ENCODE data around the gene IGFALS. TPM values are rescaled to one million over a fixed set of nuclear protein-coding genes. Genes with fewer than 3 reads are reported as not detected.

The IGFALS gene
- total RNA-seq: 1 to 10 TPM in 1 of 3 donors, under 1 TPM in 2; 0.47 to 1.1 (median 0.70) TPM
- 0.16 TPM for total RNA-seq (2013)

DNA sequence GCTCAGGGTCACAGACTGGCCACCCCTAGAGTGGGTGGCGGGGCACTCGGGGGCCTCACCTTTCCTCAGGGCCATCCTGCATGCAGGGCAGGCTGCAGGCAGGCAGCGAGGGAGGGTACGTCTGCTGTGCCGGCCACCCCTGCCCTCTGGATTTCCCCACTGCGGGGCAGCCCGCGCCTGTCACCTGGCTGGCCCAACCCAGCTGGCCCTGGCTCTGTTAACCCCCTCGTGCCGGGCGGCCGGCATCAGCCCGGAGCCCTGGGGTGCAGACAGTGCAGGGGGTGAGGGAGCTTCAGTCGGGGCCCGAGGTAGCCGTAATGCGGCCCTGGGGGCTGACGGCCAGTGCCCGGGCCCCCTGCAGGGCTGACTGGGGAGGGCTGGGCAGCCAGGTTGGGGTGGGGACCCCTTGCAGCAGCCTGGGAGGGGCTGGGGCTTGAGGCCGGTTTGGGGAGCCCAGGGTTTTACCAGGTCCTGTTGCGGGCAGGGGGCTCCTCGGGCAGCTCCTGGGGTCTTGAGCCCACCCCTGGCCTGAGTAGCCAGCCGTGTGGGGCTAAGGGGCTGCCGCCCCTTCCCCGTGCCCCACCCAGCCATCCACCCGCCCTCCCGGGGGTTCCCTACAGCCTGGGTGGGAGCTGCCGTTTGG, at the start of gene IGFALS:
Gene IGFALS (minus strand): TSS at position 128 of the 643 bp plus-strand sequence. CDS start 53 bp downstream, at position 75.
- no peak for TF ChIP-seq CTCF (IDR thresholded peaks at IDR 0.05)
- H3K4me3 Mint-ChIP-seq: no peak within 1 kb of the TSS
- ATAC-seq: no peak
- intact Hi-C loops (cut with micrococcal nuclease): no loop called here
- H3K36me3 Mint-ChIP-seq: no peaks in the 10 kb centered on the region
- DNase-seq: no peak
- H3K27ac Mint-ChIP-seq: no peak within 1 kb of the TSS
- H3K27me3 Mint-ChIP-seq (ENCODE audit: low read depth in 2 of 2): no peaks in the 10 kb centered on the region
- Histone ChIP-seq H3K27me3 (ENCODE audit: control insufficient read depth, insufficient read depth, low read length) (no peaks in the 10 kb centered on the region), H3K4me1 (ENCODE audit: control insufficient read depth, insufficient read depth, low read length) (no peaks in the 10 kb centered on the region), H3K27ac (ENCODE audit: low read length) (no peak within 1 kb of the TSS), H3K4me3 (ENCODE audit: low read length) (no peak within 1 kb of the TSS), H3K36me3 (ENCODE audit: control insufficient read depth, insufficient read depth, low read length) (peaks cover 8% of the 10 kb centered on the region), H3K9me3 (ENCODE audit: control insufficient read depth, insufficient read depth, low read length) (peaks cover 4% of the 10 kb centered on the region)
- no peaks in the 10 kb centered on the region for H3K9me3 Mint-ChIP-seq
- peaks cover 4 to 5% of the 10 kb centered on the region in 2 donors for H3K4me1 Mint-ChIP-seq
- WGBS (ENCODE audit: insufficient coverage): 91% methylated on average over 28 of the region's 28 CpGs

DNA sequence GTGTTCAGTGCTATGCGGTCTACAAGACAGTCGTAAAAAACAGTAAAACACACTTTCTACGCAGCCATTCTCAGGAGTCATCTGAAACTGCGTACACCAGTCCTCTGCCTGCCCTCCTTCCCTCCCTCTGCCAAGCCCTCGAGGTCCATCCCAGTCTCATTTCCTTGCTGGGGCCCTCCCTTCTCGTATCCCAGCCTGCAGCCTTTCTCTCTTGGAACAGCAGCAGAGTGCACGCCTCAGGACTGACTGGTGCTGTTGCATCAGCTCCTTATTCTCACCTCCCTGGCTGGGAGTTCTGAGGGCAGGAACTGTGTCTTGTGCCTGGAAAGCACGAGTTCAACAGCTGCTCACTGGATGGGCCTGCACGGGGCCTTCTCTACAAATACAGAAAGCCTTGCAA, 46.0 kb upstream of the IGFALS start:
- Mint-ChIP-seq H3K4me3 (no peak overlapping the region), H3K4me1 (no peaks in the 10 kb centered on the region)

DNA sequence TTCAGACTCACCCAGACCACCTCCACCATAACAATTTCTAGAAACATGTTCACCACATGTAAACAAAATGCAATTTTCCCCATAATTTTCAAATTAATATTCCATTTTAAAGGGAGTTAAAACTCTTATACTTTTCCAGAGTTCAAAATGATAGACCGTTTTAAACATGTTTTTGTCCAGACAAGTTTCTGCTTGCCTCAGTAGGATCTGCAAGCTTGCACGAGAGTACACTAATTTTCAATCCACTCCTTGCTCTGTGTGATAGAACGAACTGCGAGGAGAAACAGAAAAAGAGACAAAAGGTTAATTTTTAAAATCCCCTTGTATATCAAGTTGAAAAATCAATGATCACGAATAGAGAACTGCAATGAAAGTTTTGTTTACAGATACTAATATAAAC, 40.6 kb upstream of the IGFALS start:
- Histone ChIP-seq H3K9me3 (ENCODE audit: control insufficient read depth, insufficient read depth, low read length) (no peaks in the 10 kb centered on the region), H3K4me1 (ENCODE audit: control insufficient read depth, insufficient read depth, low read length) (no peaks in the 10 kb centered on the region), H3K36me3 (ENCODE audit: control insufficient read depth, insufficient read depth, low read length) (peaks cover 2% of the 10 kb centered on the region), H3K27ac (ENCODE audit: low read length) (no peak overlapping the region), H3K27me3 (ENCODE audit: control insufficient read depth, insufficient read depth, low read length) (no peaks in the 10 kb centered on the region), H3K4me3 (ENCODE audit: low read length) (no peak overlapping the region)
- Mint-ChIP-seq H3K27ac (no peak overlapping the region), H3K9me3 (no peaks in the 10 kb centered on the region), H3K36me3 (no peaks in the 10 kb centered on the region), H3K4me3 (no peak overlapping the region), H3K27me3 (ENCODE audit: low read depth in 2 of 2) (no peaks in the 10 kb centered on the region), H3K4me1 (no peaks in the 10 kb centered on the region)
- WGBS (ENCODE audit: insufficient coverage): 98% methylated on average over 4 of the region's 5 CpGs
- ATAC-seq (no peak), DNase-seq (no peak)
- intact Hi-C loops (cut with micrococcal nuclease): no loop called here
- TF ChIP-seq CTCF (IDR thresholded peaks at IDR 0.05): no peak

More for the DNA sequence above, 46.0 kb upstream of the IGFALS start:
- no peak for TF ChIP-seq CTCF (IDR thresholded peaks at IDR 0.05)
- intact Hi-C loops (cut with micrococcal nuclease): no loop called here
- Mint-ChIP-seq H3K36me3 (no peaks in the 10 kb centered on the region), H3K27ac (no peak overlapping the region), H3K9me3 (no peaks in the 10 kb centered on the region), H3K27me3 (ENCODE audit: low read depth in 2 of 2) (no peaks in the 10 kb centered on the region)
- no peaks in the 10 kb centered on the region for H3K36me3 ChIP-seq (ENCODE audit: control insufficient read depth, insufficient read depth, low read length)
- no peak overlapping the region for H3K27ac ChIP-seq (ENCODE audit: low read length)
- no peak for DNase-seq
- 81% methylated on average over 9 of the region's 9 CpGs for WGBS (ENCODE audit: insufficient coverage)
- no peak for ATAC-seq
- H3K4me1 ChIP-seq (ENCODE audit: control insufficient read depth, insufficient read depth, low read length): no peaks in the 10 kb centered on the region
- no peaks in the 10 kb centered on the region for H3K27me3 ChIP-seq (ENCODE audit: control insufficient read depth, insufficient read depth, low read length)
- H3K9me3 ChIP-seq (ENCODE audit: control insufficient read depth, insufficient read depth, low read length): no peaks in the 10 kb centered on the region
- no peak overlapping the region for H3K4me3 ChIP-seq (ENCODE audit: low read length)
